ENCODE results near the gene SCN7A.
A peak's percentile ranks its signal among the peaks of the same experiment; 100 is the strongest.
"Not testable (repeated sequence)": the region's sequence is repeated elsewhere in the genome, so short reads cannot be mapped to it uniquely, and the experiment has no call there.

Gene SCN7A

GRCh38 chr2:166485558-166486178, 8.4 kb downstream of the SCN7A start:
- no peak for TF ChIP-seq CTCF (conservative IDR thresholded peaks at IDR 0.05; ENCODE audit: low read depth, low read length)
- DNase-seq (ENCODE audit: low read depth): peak; percentile 8
- no peak overlapping the region for H3K4me3 ChIP-seq (ENCODE audit: low read length)

- no peak overlapping the region for H3K4me3 ChIP-seq (ENCODE audit: low read length)
- no peak for DNase-seq (ENCODE audit: low read depth)
- no peak for TF ChIP-seq CTCF (conservative IDR thresholded peaks at IDR 0.05; ENCODE audit: low read depth, low read length)
Measured at GRCh38 chr2:166472332-166472731, 21.7 kb downstream of the SCN7A start.

GRCh38 chr2:166468124-166469024, 25.7 kb downstream of the SCN7A start:
- TF ChIP-seq CTCF (conservative IDR thresholded peaks at IDR 0.05; ENCODE audit: low read depth, low read length): no peak
- no peak overlapping the region for H3K4me3 ChIP-seq (ENCODE audit: low read length)
- no peak for DNase-seq (ENCODE audit: low read depth)

- no peak overlapping the region for H3K4me3 ChIP-seq (ENCODE audit: low read length)
- DNase-seq (ENCODE audit: low read depth): no peak
- no peak for TF ChIP-seq CTCF (conservative IDR thresholded peaks at IDR 0.05; ENCODE audit: low read depth, low read length)
Measured at GRCh38 chr2:166464187-166464586, 29.9 kb downstream of the SCN7A start.

- H3K4me3 ChIP-seq (ENCODE audit: low read length): no peak overlapping the region
- no peak for DNase-seq (ENCODE audit: low read depth)
- no peak for TF ChIP-seq CTCF (conservative IDR thresholded peaks at IDR 0.05; ENCODE audit: low read depth, low read length)
Measured at GRCh38 chr2:166463640-166464039, 30.4 kb downstream of the SCN7A start.

- TF ChIP-seq CTCF (conservative IDR thresholded peaks at IDR 0.05; ENCODE audit: low read depth, low read length): no peak
- no peak overlapping the region for H3K4me3 ChIP-seq (ENCODE audit: low read length)
- no peak for DNase-seq (ENCODE audit: low read depth)
Measured at GRCh38 chr2:166458674-166459073, 35.4 kb downstream of the SCN7A start.

- H3K4me3 ChIP-seq (ENCODE audit: low read length): not testable (repeated sequence)
Measured at GRCh38 chr2:166455823-166456222, 38.2 kb downstream of the SCN7A start.

More at GRCh38 chr2:166455823-166456222, 38.2 kb downstream of the SCN7A start:
- not testable (repeated sequence) for DNase-seq (ENCODE audit: low read depth)

All from retinal pigment epithelial cell (primary cell).